COR-L47 (cell line): ENCODE results near the gene SUGCT.

Experiments used
- DNase-seq: peaks from one replicate; lab custom pipeline; 2025; lab: John Stamatoyannopoulos, UW

SUGCT gene

GRCh38 chr7:40874756-40875155 is 740.0 kb downstream of the SUGCT start:
- DNase-seq: no peak

GRCh38 chr7:40876601-40877000 is 741.8 kb downstream of the SUGCT start:
- no peak for DNase-seq

GRCh38 chr7:40879941-40880543 is 745.2 kb downstream of the SUGCT start:
- no peak for DNase-seq

GRCh38 chr7:40880581-40880980 is 745.8 kb downstream of the SUGCT start:
- no peak for DNase-seq

- no peak for DNase-seq
These were observed 746.7 kb downstream of the SUGCT start for GRCh38 chr7:40881405-40881926.

GRCh38 chr7:40882071-40882658 is 747.4 kb downstream of the SUGCT start:
- DNase-seq: no peak

- DNase-seq: no peak
These were observed 749.0 kb downstream of the SUGCT start for GRCh38 chr7:40883826-40884225.

GRCh38 chr7:40884241-40884640 is 749.4 kb downstream of the SUGCT start:
- DNase-seq: no peak

GRCh38 chr7:40885503-40885902 is 750.7 kb downstream of the SUGCT start:
- DNase-seq: no peak

- DNase-seq: no peak
These were observed 752.3 kb downstream of the SUGCT start for GRCh38 chr7:40887099-40887498.

- no peak for DNase-seq
These were observed 753.7 kb downstream of the SUGCT start for GRCh38 chr7:40888499-40888898.

GRCh38 chr7:40889099-40889498 is 754.3 kb downstream of the SUGCT start:
- no peak for DNase-seq

- no peak for DNase-seq
These were observed 754.7 kb downstream of the SUGCT start for GRCh38 chr7:40889539-40889938.

- no peak for DNase-seq
These were observed 755.4 kb downstream of the SUGCT start for GRCh38 chr7:40890088-40890692.

GRCh38 chr7:40891232-40891631 is 756.4 kb downstream of the SUGCT start:
- DNase-seq: no peak

GRCh38 chr7:40899151-40899550 is 764.3 kb downstream of the SUGCT start:
- DNase-seq: no peak

GRCh38 chr7:40899636-40900507 is 765.1 kb downstream of the SUGCT start:
- no peak for DNase-seq

GRCh38 chr7:40903872-40904271 is 769.1 kb downstream of the SUGCT start:
- DNase-seq: no peak

GRCh38 chr7:40907286-40907685 is 772.5 kb downstream of the SUGCT start:
- no peak for DNase-seq

GRCh38 chr7:40909346-40909980 is 774.7 kb downstream of the SUGCT start:
- DNase-seq: no peak
